Loucy (cell line): ENCODE measurements around the gene PPIA.

Experiments used
- H2AFZ ChIP-seq: fragments of 200-600 bp; sonication (generic); 2 replicates; pipeline ENCODE4 v1.6.0; 2016; ENCODE audit warnings: antibody characterized with exemption, mild to moderate bottlenecking, low read length, moderate library complexity
- H3F3A ChIP-seq: fragments of 200-600 bp; 2 replicates; pipeline ENCODE4 v1.6.0; 2016; ENCODE audit warnings: antibody characterized with exemption, low read depth, mild to moderate bottlenecking
- H3K27me3 ChIP-seq: fragments of 200-600 bp; sonication (generic); 2 replicates; pipeline ENCODE4 v1.6.1; 2014; ENCODE audit warnings: low read length, mild to moderate bottlenecking; ENCODE audit not compliant: insufficient read depth, poor library complexity, severe bottlenecking
- H3K36me3 ChIP-seq: fragments of 200-600 bp; sonication (generic); 2 replicates; pipeline ENCODE4 v1.6.1; 2016; ENCODE audit warnings: low read length; ENCODE audit not compliant: insufficient read depth
- H3K4me1 ChIP-seq: fragments of 200-600 bp; sonication (generic); 2 replicates; pipeline ENCODE4 v1.5.1; 2014; ENCODE audit warnings: low read length, mild to moderate bottlenecking; ENCODE audit not compliant: insufficient read depth, poor library complexity, severe bottlenecking
- H3K4me2 ChIP-seq: fragments of 200-600 bp; sonication (generic); 2 replicates; pipeline ENCODE4 v1.6.0; 2014; ENCODE audit warnings: antibody characterized with exemption, low read length, low read depth, mild to moderate bottlenecking; ENCODE audit not compliant: poor library complexity, severe bottlenecking
- H3K4me3 ChIP-seq: fragments of 200-600 bp; sonication (generic); 2 replicates; pipeline ENCODE4 v1.5.1; 2014; ENCODE audit warnings: low read length, mild to moderate bottlenecking, mixed read lengths; ENCODE audit not compliant: poor library complexity, severe bottlenecking
- H3K79me2 ChIP-seq: fragments of 200-600 bp; sonication (generic); 2 replicates; pipeline ENCODE4 v1.6.1; 2014; ENCODE audit warnings: low read length; ENCODE audit not compliant: insufficient read depth
- H3K9ac ChIP-seq: fragments of 200-600 bp; sonication (generic); 2 replicates; pipeline ENCODE4 v1.6.0; 2014; ENCODE audit warnings: mild to moderate bottlenecking, low read depth, low read length, moderate library complexity; ENCODE audit not compliant: poor library complexity, severe bottlenecking
- H3K9me2 ChIP-seq: fragments of 200-600 bp; sonication (generic); replicated peaks from 2 replicates; pipeline ENCODE4 v1.6.1; 2016; ENCODE audit warnings: low read depth, low read length, mixed read lengths
- H3K9me3 ChIP-seq: fragments of 200-600 bp; sonication (generic); 2 replicates; pipeline ENCODE4 v1.6.1; 2014; ENCODE audit warnings: mild to moderate bottlenecking, antibody characterized with exemption, low read length, low read depth; ENCODE audit not compliant: insufficient read depth
- H4K20me1 ChIP-seq: fragments of 200-600 bp; sonication (generic); 2 replicates; pipeline ENCODE4 v1.6.0; 2014; ENCODE audit warnings: antibody characterized with exemption, low read length, mild to moderate bottlenecking; ENCODE audit not compliant: insufficient read depth, poor library complexity, severe bottlenecking
- CTCF ChIP-seq: fragments of 200-600 bp; sonication (generic); conservative IDR thresholded peaks from 2 replicates; pipeline ENCODE4 v1.5.1; 2014; ENCODE audit warnings: mild to moderate bottlenecking, antibody characterized with exemption, low read length
- EZH2phosphoT487 ChIP-seq: fragments of 200-600 bp; IDR thresholded peaks from 2 replicates; pipeline ENCODE4 v1.6.1; 2018; ENCODE audit warnings: antibody characterized with exemption, mild to moderate bottlenecking, moderate library complexity, borderline replicate concordance

The PPIA gene

GRCh38 chr7:44756904-44757303 lies 39.6 kb upstream of the PPIA start:
- H4K20me1 ChIP-seq, result no peaks in the 10 kb centered on the region
- H3K4me2 ChIP-seq, result no peak overlapping the region
- H3K9me2 ChIP-seq, result no peaks in the 10 kb centered on the region
- no peak overlapping the region for H3K9ac ChIP-seq
- no peak overlapping the region for H3K4me3 ChIP-seq
- peaks cover 42% of the 10 kb centered on the region; the same call in 1 of the 2 replicates for H3K36me3 ChIP-seq
- H3F3A ChIP-seq, result no peaks in the 10 kb centered on the region
- no peak for TF ChIP-seq CTCF
- TF ChIP-seq EZH2phosphoT487, result no peak
- peaks cover 39% of the 10 kb centered on the region; the same call in 1 of the 2 replicates for H3K79me2 ChIP-seq
- H3K27me3 ChIP-seq, result no peaks in the 10 kb centered on the region
- H2AFZ ChIP-seq, result no peak overlapping the region
- peaks cover 9% of the 10 kb centered on the region for H3K4me1 ChIP-seq
- H3K9me3 ChIP-seq, result no peaks in the 10 kb centered on the region

- TF ChIP-seq CTCF, result no peak
- TF ChIP-seq EZH2phosphoT487, result no peak
- Histone ChIP-seq H3F3A (no peaks in the 10 kb centered on the region), H3K9me2 (no peaks in the 10 kb centered on the region), H3K79me2 (peaks cover 34% of the 10 kb centered on the region; the same call in 1 of the 2 replicates), H3K36me3 (peaks cover 46% of the 10 kb centered on the region; the same call in 1 of the 2 replicates), H3K4me1 (peaks cover 9% of the 10 kb centered on the region), H3K4me3 (no peak overlapping the region), H4K20me1 (no peaks in the 10 kb centered on the region), H3K9me3 (no peaks in the 10 kb centered on the region), H3K27me3 (no peaks in the 10 kb centered on the region), H3K4me2 (no peak overlapping the region), H3K9ac (no peak overlapping the region), H2AFZ (no peak overlapping the region)
These were observed 39.2 kb upstream of the PPIA start for GRCh38 chr7:44757311-44757710.

- Histone ChIP-seq H4K20me1 (no peaks in the 10 kb centered on the region), H3F3A (no peaks in the 10 kb centered on the region), H3K4me2 (no peak overlapping the region), H3K4me1 (peaks cover 9% of the 10 kb centered on the region), H3K9me2 (no peaks in the 10 kb centered on the region), H2AFZ (no peak overlapping the region), H3K9ac (no peak overlapping the region), H3K27me3 (no peaks in the 10 kb centered on the region), H3K79me2 (peaks cover 30% of the 10 kb centered on the region; the same call in 1 of the 2 replicates), H3K9me3 (no peaks in the 10 kb centered on the region), H3K4me3 (no peak overlapping the region), H3K36me3 (peaks cover 49% of the 10 kb centered on the region; the same call in 1 of the 2 replicates)
- TF ChIP-seq EZH2phosphoT487 (no peak), CTCF (no peak)
These were observed 38.7 kb upstream of the PPIA start for GRCh38 chr7:44757739-44758138.
